Tibial artery (tissue), 4 donors: ENCODE data around the gene ALKBH7.

ENCODE experiments used
- DNase-seq, 2 donors: peaks; one replicate each; pipeline ENCODE4 v3.0.0-alpha.2; 2019
- H3K27ac ChIP-seq, 2 donors: fragments of 200-600 bp; sonication (generic) in 1 of 2; 1 replicate in 1 of 2; 2 replicates in 1 of 2; pipeline ENCODE4 v1.5.1; 2018 to 2019; ENCODE audit warnings: mild to moderate bottlenecking in 1 of 2
- H3K27me3 ChIP-seq, 2 donors: fragments of 200-600 bp; sonication (generic) in 1 of 2; one replicate each; pipeline versions ENCODE4 v1.5.1 to v1.6.0; 2016 to 2019
- H3K36me3 ChIP-seq, 3 donors: fragments of 200-600 bp; sonication (generic) in 2 of 3; one replicate each; pipeline ENCODE4 v1.5.1; 2016 to 2019; ENCODE audit warnings: mild to moderate bottlenecking in 2 of 3
- H3K4me1 ChIP-seq, 4 donors: fragments of 200-600 bp; sonication (generic) in 2 of 4; 1 replicate in 3 of 4; 2 replicates in 1 of 4; pipeline ENCODE4 v1.5.1; 2016 to 2019
- H3K4me3 ChIP-seq, 2 donors: fragments of 200-600 bp; sonication (generic) in 1 of 2; 1 replicate in 1 of 2; 2 replicates in 1 of 2; pipeline ENCODE4 v1.5.1; 2018 to 2019; ENCODE audit warnings: mild to moderate bottlenecking in 2 of 2
- H3K9me3 ChIP-seq, 3 donors: fragments of 200-600 bp; sonication (generic) in 1 of 3; one replicate each; pipeline ENCODE4 v1.5.1; 2016 to 2019
- CTCF ChIP-seq, 2 experiments: fragments of 200-600 bp in 1 of 2; fragments of 450-650 bp in 1 of 2; IDR thresholded peaks; one replicate each; pipeline ENCODE4 v1.5.1; 2017 to 2019; ENCODE audit warnings: antibody characterized with exemption in 2 of 2, mild to moderate bottlenecking in 1 of 2, moderate library complexity in 1 of 2
- intact Hi-C: fragments of 100-400 bp; cut with DNase I; formaldehyde crosslinking; loops from one replicate; pipeline ENCODE4 v1.15.0; 2023; ENCODE audit warnings: low total_unique reads

Gene ALKBH7

GRCh38 chr19:6373096-6373812, 660 bp downstream of the ALKBH7 start:
- Histone ChIP-seq H3K9me3 (no peaks in the 10 kb centered on the region), H3K36me3 (peaks cover 9 to 32% (median 12%) of the 10 kb centered on the region in 3 donors), H3K4me1 (peaks cover 0 to 28% (median 22%) of the 10 kb centered on the region in 4 donors), H3K27me3 (no peaks in the 10 kb centered on the region), H3K27ac (peak overlapping the region; percentile 95 to 99), H3K4me3 (peak overlapping the region; percentile 76 to 88)
- no peak for TF ChIP-seq CTCF (IDR thresholded peaks at IDR 0.05)
- intact Hi-C loops = loop anchor here (2.0 to 10.0 kb wide), 2 partner anchors 52 to 362 kb away; partner anchors contain the start of genes GPR108, KHSRP and TRIP10
- peak; percentile 99 for DNase-seq

GRCh38 chr19:6373813-6374108, 1.2 kb downstream of the ALKBH7 start:
- DNase-seq = no peak
- peaks cover 3 to 29% (median 7%) of the 10 kb centered on the region in 3 donors for H3K36me3 ChIP-seq
- peak overlapping the region; percentile 95 to 99 for H3K27ac ChIP-seq
- no peak for TF ChIP-seq CTCF (IDR thresholded peaks at IDR 0.05)
- H3K9me3 ChIP-seq = no peaks in the 10 kb centered on the region
- intact Hi-C loops = loop anchor here (2.0 to 10.0 kb wide), 2 partner anchors 51 to 361 kb away; partner anchors contain the start of genes GPR108, KHSRP and TRIP10
- H3K4me3 ChIP-seq = peak overlapping the region; percentile 76 to 88
- H3K27me3 ChIP-seq = no peaks in the 10 kb centered on the region
- H3K4me1 ChIP-seq = peaks cover 0 to 32% (median 25%) of the 10 kb centered on the region in 4 donors

GRCh38 chr19:6374161-6374709, 1.6 kb downstream of the ALKBH7 start:
- H3K27ac ChIP-seq = peak overlapping the region; percentile 95 to 99
- peaks cover under 1 to 29% (median 7%) of the 10 kb centered on the region in 3 donors for H3K36me3 ChIP-seq
- intact Hi-C loops = loop anchor here (10.0 kb wide), 1 partner anchor 361 kb away; the partner anchor contains the start of genes GPR108 and TRIP10
- DNase-seq = no peak
- no peak for TF ChIP-seq CTCF (IDR thresholded peaks at IDR 0.05)
- no peaks in the 10 kb centered on the region for H3K9me3 ChIP-seq
- peak overlapping the region; percentile 76 to 88 for H3K4me3 ChIP-seq
- no peaks in the 10 kb centered on the region for H3K27me3 ChIP-seq
- H3K4me1 ChIP-seq = peaks cover 0 to 32% (median 25%) of the 10 kb centered on the region in 4 donors

- Histone ChIP-seq H3K9me3 (peaks cover 0 to 2% (median 0%) of the 10 kb centered on the region in 3 donors), H3K27ac (peak overlapping the region in 1 of 2 donors; percentile 99), H3K4me3 (no peak overlapping the region), H3K36me3 (peaks cover 6 to 32% (median 12%) of the 10 kb centered on the region in 3 donors), H3K4me1 (peaks cover 0 to 32% (median 25%) of the 10 kb centered on the region in 4 donors), H3K27me3 (no peaks in the 10 kb centered on the region)
- TF ChIP-seq CTCF (IDR thresholded peaks at IDR 0.05) = no peak
- intact Hi-C loops = loop anchor here (10.0 kb wide), 1 partner anchor 360 kb away; the partner anchor contains the start of genes GPR108 and TRIP10
- no peak for DNase-seq
Measured at GRCh38 chr19:6374711-6375410, 2.3 kb downstream of the ALKBH7 start.

- peaks cover 0 to 7% (median 0%) of the 10 kb centered on the region in 3 donors for H3K9me3 ChIP-seq
- no peaks in the 10 kb centered on the region for H3K27me3 ChIP-seq
- no peak within 1 kb of the TSS for H3K4me3 ChIP-seq
- peak within 1 kb of the TSS; percentile 8 to 25 for H3K27ac ChIP-seq
- H3K36me3 ChIP-seq = peaks cover 13 to 38% (median 18%) of the 10 kb centered on the region in 3 donors
- H3K4me1 ChIP-seq = peaks cover 0 to 32% (median 25%) of the 10 kb centered on the region in 4 donors
- intact Hi-C loops = loop anchor here (10.0 kb wide), 1 partner anchor 359 kb away; the partner anchor contains the start of genes GPR108 and TRIP10
- DNase-seq = no peak
- TF ChIP-seq CTCF (IDR thresholded peaks at IDR 0.05) = no peak
Measured at GRCh38 chr19:6375411-6376010, 2.9 kb downstream of the ALKBH7 start, which contains the start of gene PSPN. Gene PSPN, minus strand, starts transcription at chr19:6375933. Its CDS starts 84 bp downstream, at chr19:6375849.
